Amygdala (tissue), 56 donors: ENCODE measurements around the gene RASGRF1.

ENCODE experiments used
- DNase-seq, 56 donors: peaks; one replicate each; lab custom pipeline; 2025; lab: John Stamatoyannopoulos, UW

Gene RASGRF1

DNA sequence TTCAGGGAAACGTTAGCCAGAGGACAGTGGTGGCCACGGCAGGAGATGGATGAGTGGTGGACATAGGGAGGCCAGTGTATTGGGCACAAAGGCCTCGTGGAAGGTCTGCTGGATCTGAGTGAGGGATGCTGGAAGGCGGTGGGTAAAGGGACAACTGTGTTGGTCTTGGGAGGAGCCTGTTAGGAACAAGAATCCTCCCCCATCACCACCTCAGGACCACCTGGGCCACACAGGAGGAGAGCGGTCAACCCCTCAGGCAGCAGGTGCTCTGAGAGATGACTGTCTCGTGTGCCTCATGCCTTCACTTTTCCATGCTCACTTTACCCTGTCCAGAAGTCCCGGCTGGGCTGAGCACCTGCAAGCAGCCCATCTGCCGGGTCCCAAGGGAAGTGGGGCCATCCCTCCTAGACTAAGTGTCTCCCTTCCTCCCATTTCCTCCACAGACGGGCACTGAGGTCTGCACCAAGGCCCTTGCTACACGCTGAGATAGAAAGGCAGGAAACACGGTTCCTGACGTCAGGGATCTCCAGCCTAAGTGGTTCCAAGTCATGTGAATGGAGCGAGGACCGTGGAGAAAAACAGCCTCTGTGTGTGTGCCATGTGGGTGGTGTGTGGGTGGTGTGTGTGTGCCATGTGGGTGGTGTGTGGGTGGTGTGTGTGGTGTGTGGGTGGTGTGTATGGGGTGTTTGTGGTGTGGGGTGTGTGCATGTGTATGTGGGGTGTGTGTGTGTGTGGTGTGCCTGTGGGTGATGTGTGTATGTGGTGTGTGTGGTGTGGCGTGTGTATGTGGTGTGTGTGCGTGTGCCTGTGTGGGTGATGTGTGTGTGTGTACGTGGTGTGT is 97.9 kb downstream of the RASGRF1 start:
- DNase-seq = peak in 3 of 56 donors; percentile 18 to 43 (median 26)

DNA sequence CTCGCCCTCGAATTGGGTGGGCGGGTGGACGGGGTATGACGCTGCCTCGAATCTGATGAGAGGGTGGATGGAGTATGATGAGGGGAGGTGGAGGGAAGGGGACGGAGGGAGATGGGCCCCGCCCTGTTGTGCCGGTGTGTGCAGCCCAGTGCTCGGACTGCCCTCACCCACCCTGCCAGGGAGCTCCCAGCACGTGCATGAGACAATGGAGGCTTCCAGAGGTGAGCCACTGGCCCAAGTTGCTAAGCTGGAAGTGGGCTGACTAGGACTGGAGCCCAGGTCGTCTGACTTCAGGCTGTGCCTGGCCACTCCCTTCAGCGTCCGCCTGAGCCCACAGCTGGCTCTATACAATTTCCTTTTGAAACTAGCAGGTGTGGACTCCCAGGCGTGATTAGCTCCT is 98.7 kb downstream of the RASGRF1 start:
- DNase-seq = no peak

DNA sequence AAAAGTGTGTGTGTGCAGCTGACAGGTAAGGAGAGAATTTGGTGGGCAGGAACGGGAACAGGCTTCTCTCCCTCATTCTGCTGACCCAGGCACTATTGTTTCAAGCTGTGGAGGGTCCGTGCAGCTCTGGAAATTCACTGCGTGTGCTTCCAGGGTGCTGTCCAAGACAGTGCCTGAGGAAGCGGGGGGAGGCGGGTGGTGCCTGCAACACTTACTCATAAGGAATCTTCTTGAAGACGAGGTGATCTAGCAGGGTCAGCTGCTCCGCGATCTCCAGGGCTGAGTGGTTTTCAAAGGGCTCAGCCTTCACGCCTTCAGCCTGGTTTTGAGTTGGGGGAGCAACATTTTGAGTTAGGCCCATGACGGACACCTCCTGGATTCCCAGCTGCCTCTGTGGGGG is 99.1 kb downstream of the RASGRF1 start:
- peak in 1 of 56 donors; percentile 23 for DNase-seq

DNA sequence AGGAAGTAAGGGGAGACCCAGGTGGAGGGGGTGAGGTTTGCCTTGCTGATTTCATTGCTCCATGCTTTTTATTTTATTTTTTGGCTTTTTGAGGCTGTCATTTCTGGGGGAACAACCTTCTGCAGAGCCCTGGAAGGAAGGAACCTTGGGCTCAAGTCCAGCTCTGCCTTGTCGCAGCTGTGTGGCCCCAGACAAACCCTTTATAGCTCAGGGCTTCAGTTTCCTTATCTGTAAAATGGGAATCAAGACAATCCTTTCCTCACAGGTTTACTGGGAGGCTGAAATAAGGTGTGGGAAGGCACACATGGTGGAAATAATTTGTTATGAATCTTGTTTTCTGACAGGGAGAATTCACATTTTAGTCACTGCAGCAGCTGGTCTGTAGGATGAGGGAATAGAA is 100.3 kb downstream of the RASGRF1 start:
- no peak for DNase-seq

DNA sequence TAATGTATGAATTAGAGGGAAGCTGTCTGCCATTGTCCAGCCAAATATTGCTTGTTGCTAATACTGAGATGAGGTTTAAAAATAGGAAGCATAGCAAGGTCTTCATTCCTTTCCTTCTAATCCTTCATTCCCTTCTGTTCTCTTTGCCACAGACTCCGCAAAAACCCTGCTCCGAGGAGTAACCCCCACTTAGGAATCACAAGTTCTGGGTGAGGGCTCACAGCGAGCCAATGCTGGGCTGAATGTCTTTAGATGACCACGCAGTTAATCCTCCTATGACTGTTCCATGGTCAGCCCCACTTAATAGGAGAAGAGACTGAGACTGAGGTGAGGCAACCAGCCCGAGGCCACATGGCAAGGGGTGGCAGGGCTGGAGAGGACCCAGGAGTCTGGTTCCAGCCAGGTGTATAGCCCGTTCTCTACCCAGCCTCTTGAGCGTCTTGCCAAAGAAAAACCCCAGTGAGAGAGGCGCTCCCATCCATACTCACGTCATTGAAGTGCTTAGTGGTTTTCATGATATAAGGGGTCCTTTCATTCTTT is 100.8 kb downstream of the RASGRF1 start:
- no peak for DNase-seq

DNA sequence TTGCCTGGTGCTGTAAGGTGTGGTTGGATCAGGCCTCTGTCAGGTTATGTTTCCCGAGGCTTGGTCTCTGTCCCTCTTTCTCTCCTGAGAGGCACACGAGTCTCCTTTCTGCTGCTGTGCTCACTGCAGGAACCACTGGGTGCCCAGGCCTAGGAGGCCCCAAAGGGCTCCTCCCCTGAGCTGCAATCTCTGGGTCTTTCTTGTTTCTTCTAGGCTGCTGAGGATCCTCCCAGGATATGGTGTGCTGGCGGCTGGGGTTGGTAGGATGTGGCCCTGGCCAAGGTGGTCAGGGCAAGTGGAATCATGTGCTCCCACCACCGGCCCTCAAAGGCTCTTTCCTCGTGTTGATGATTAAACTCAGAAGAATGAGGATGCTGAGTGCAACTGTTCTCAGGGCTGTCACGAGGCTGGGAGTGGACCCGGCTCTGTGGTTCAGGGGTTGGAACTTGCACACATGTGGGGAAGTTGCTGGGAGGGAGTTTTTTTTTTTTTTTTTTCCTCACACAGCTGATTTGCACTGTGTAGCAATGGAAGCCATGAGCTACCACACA is 102.1 kb downstream of the RASGRF1 start:
- DNase-seq = peak in 17 of 56 donors; percentile 15 to 64 (median 31)

DNA sequence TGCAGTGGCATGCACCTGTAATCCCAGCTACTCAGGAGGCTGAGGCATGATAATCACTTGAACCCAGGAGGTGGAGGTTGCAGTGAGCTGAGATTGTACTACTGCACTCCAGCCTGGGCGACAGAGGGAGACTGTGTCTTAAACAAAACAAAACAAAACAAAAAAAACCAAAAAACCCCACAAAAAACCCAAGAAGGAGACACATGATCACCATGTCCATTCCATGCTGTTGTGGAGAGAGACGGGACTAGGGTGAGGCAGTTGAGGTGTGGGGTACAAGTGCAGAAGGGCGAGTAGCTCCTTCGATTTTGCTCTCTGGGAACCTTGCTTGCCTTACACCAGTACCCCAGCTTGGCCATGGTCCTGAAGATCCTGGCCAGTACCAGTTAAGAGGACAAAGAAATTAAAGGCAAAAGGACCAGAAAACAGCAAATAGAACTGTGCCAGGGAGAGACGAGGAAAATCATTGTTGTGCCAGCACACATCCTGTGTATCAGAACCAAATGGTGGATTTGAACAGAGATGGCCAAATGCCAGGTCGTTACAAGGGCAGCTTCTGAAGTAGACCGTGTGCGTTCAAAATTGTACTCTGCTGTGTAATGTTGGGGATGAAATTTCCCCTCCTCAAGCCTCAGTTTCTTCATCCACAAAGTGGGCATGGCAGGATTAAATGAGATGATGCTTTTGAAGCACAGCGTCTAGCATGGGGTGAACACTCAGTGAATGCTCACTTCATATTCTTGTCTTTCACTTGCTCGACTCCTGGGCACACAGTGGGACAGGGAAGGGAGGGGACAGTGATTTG is 102.8 kb downstream of the RASGRF1 start:
- no peak for DNase-seq

DNA sequence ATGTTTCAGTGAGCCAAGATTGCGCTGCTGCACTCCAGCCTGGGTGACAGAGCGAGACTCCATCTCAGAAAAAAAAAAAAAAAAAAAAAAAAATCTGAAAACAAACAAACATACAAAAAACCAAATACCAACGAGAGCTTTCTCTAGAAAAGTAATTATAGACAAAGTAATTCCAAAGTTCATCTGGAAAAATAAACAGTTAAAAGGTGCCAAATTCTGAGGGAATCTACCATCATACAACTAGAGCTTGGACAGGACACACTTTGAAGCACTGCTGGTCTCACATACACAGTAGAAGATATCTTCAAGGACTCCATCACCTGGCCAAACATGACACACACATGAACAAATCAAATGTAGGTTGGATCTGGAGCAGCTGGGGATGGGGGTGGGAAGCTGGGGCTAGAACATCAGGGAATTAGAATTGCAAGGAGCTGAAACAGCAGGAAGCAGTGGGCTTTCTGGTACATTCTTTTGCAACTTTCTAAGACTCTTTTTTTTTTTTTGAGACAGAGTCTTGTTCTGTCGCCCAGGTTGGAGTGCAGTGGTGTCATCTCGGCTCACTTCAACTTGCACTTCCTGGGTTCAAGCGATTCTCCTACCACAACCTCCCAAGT is 104.6 kb downstream of the RASGRF1 start:
- DNase-seq = no peak

DNA sequence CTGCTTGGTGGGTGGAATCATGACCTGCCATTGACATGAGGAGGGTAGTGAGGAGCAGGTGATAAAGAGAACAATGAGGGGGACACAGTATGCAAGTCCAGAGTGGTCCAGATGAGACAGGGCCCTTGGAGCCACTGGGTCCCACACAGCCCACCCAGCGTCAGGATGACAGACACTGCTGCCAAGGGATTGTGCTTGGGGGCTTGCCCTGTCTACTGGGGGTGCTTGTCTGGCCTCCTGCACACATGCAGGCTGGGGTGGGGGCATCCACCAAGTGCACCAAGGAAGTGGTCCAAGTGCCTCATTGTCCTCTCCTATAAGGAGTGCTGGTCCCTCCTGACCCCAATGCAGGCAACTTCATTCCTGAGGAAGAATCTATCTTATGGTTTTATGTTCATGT is 106.5 kb downstream of the RASGRF1 start:
- DNase-seq = no peak

DNA sequence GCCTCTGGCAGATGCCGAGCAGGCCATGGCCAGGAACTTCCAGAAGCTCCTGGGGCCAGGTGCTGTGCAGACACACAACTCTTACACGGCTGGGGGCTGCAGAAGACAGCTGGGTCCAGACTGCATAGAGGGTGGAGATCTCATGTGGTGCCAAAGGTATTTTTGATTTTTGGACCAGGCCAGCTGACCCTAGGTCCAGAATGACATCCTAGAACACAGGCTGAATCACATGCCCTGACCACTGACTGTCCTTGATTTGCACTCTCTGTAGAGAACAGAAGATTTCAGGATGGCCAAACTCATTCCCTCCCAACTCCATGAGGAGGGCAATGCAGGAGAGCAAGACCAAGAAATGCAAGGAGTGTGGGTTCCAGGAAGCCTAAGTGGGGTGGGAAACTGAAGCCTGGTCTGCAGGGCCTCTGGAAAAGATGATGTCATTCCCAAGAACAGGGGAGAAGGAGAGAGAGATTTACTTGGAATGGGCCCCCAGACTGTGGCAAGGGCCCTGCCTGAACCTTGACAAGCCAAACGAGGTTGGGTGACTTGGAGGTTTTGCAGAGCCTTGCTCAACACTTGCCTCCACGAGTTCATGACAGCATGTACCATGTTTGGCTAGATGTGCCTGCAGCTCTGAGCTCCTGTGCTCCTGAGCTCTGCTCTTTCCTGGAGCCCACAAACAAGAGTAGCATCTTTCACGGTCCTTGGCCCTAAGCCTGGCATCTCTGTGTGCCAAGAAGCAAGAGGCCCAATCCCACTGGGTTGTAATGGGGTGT is 107.2 kb downstream of the RASGRF1 start:
- no peak for DNase-seq

DNA sequence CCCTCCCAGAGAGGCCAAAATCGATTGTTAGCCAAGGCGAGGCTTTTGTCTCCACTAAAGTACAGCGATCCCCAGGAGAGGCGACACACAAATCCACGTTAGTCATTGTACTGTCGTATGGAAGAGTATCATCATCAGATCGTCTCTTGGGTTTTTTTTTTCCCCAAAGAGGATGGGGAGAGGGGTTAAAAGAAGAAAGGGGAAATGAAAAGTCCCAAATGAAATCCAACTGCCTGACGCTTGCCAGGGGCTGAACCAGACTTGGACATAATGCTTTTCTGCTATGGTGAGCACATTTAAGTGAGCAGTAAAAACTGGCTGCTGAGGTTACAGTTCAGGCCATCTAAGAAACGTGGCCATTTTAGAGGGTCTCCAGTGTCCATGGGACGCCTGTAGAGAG is 107.8 kb downstream of the RASGRF1 start:
- no peak for DNase-seq

DNA sequence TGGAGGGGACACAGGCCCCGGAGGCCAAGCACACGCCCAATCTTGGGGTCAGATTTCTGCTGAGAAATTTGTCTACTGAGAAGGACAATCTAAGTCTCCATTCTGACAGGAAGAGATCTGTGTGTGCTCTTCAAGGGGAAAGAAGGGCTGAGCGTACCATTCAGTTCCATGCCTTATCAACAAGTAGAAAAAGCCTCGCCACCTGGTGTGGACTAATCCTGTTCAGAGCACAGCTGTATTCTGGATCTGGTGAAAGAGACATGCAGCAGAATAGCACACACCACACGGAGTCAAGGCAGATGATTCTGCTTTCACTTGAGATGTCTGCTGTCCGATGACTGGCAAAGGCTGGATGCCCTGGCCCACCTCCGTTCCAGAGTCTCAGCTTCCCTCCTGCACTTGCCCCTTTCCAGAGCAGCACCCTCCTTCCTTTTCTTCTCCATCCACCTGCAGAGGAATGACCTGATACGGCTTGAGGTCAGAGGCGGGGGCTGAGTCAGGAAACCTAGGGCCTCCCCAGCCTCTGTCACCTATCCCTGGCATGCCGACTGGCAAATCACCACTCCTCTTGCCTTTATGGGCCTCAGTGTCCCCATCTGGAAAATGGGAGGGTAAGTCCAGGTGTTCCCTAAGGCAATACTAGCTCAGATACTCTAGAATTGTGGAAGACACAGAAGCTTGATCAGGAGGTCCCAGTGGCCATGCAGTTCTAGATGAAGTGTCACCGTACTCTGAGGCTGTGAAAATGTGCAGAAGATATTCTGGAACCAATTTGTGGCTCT is 108.9 kb downstream of the RASGRF1 start:
- DNase-seq = no peak

DNA sequence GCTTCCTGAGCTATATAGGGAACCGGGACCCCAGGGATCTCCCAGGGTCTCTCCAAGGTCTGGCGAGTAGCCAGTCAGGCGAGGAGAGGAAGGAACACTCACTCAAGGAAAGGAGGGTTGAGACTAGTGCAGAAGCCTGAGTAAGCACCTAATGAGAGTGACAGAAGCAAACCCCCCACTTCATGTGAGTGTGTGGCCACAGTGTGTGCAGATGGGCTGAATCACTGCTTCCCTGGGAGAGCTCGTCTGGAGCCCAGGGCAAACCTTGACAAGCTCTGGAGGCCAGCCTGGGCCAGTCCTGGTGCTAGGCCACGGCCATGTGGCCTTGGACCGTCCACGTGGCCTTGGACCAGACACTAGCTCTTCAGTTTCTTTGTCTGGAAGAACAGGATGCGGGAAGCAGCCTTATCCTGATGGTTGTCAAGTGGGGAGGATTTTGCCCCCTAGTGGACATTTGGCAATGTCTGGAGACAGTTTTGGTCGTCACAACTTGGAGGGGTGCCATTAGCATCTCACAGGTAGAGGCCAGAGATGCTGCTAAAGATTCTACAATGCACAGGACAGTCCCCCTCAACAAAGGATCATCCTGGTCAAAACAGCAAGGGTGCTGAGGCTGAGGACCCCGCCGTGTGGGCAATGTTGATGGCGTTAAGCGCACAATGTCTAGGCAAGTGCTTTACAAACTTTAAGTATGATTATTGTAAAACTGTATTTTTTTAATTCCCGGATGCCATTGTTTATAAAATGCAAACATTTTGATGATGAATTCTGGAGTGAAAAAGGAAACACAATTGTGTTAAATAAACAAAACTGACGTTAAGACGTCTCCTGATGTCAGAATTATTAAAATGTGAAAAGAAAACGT is 110.9 kb downstream of the RASGRF1 start:
- DNase-seq = peak in 21 of 56 donors; percentile 12 to 59 (median 29)

DNA sequence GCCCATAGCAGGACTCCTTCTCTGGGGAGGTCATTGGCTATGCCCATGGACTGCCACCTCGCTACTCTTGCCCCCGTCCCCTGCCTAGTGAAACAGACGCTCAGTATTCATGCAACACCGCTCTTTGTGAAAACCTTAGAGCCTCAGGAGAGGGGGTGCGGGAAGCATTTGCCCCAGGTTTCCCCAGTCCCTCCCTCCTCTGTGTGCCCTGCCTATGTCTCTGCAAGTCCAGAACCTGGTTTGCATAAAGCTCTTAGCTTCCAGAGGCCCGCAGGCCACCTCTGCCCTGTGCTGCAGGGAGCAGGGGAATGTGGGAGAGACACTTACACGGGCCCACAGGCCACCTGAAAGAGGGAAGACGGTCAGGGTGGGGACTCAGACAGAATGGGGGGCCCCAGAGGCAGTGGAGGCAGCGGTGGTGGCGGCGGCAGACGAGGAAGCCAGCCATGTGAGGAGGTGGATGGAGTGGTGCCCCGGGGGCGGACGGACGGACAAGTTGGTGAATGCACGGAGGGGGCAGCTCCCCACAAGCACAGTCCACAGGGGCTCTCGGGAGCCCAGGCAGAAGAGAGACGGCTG is 111.9 kb downstream of the RASGRF1 start:
- no peak for DNase-seq

DNA sequence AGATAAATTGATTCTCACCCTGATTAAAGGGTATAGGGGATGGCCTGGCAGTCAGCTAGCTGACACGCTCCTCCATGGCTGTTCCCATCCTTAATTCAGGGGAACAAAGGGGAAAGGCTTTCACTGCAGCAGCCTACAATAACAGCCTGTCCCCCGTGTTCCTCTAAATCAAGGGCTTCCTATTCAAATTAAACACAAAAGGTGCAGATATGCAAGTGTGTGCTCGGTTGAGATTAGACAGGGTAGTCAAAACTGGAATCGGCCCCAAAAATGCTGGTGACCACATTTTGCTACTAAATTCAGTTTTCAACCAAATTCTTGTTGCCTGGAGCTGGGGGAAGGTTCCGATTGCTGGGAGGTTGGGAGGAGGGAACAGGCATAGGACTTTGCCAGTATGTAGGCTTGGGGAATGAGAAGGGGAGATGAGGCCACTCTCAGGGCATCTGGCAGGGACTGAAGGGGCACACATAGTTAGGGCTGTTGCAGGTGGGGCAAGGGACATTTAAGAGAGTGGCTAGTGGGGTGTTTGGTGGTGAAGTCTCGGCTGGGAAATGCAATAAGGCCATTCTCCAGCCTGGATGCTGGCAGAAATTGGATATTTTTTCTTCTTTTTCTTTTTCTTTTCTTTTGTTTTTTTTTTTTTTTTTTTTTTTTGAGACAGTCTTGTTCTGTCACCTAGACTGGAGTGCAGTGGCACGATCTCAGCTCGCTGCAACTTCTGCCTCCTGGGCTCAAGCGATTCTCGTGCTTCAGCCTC is 112.8 kb downstream of the RASGRF1 start:
- DNase-seq = no peak

DNA sequence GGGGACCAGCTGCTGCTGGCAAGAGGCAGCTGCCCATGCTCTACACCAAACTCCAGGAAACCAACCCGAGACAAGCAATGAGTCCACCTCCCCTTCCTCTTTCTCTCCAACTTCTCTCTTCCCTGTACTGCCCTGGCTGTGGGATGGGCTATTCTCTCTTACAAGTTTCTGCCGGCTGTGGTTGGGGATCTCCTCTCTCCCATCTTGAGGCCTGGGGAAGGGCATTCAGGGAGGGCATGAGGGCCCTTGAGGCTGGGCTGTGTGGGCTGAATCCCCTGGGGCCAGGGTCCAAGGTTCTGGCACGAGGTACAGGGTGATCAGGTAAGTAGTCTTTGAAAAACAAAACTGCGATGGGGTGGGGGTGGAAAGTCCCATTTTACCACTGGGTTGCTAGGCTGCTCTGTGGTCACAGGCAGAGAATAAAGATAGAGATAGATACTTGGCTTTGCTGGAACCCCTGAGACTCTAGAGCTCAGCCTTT is 113.4 kb downstream of the RASGRF1 start:
- DNase-seq = no peak

DNA sequence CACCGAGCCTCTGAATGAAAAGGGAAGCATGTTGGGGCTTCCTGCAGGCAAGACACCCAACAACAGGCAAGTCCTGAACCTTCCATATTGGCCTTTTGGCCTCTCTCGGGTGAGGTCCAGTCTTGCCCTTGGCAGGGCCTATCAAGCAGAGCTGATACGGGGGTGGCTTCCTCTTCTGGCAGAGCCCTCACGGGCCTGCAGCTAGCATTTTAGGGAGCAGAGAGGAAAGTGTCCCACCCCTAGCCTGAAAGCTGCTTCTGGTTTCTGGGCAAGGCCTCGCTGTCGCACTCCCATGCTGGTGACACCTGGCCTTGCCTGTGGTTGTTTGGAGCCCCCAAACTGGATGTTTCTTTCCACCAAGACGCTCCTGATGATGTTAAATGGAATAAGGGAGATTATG is 113.9 kb downstream of the RASGRF1 start:
- no peak for DNase-seq
